NCI-H187 (cell line): ENCODE measurements around the gene SLC37A2.

Experiments
- DNase-seq, 2 experiments: peaks; one replicate each; lab custom pipeline; 2025; lab: John Stamatoyannopoulos, UW

SLC37A2 gene

GRCh38 chr11:125111343-125112207, 48.5 kb downstream of the SLC37A2 start, which contains the start of gene TMEM218:
Gene TMEM218 (minus strand): TSS chr11:125111626. CDS start chr11:125102241, 9,385 bp downstream.
- peak; percentile 97 to 98 for DNase-seq

GRCh38 chr11:125112208-125112604, 49.1 kb downstream of the SLC37A2 start:
- DNase-seq: no peak

- no peak for DNase-seq
Measured at GRCh38 chr11:125114518-125114917, 51.4 kb downstream of the SLC37A2 start.

GRCh38 chr11:125117429-125117828, 54.3 kb downstream of the SLC37A2 start:
- no peak for DNase-seq

GRCh38 chr11:125123194-125123946, 60.3 kb downstream of the SLC37A2 start:
- no peak for DNase-seq

GRCh38 chr11:125123947-125124617, 61.0 kb downstream of the SLC37A2 start:
- DNase-seq: peak in 1 of 2 experiments; percentile 14

- no peak for DNase-seq
Measured at GRCh38 chr11:125124618-125124992, 61.5 kb downstream of the SLC37A2 start.

GRCh38 chr11:125128450-125128849, 65.3 kb downstream of the SLC37A2 start:
- no peak for DNase-seq

GRCh38 chr11:125129316-125129993, 66.3 kb downstream of the SLC37A2 start:
- DNase-seq: no peak

- no peak for DNase-seq
Measured at GRCh38 chr11:125132071-125132470, 69.0 kb downstream of the SLC37A2 start.

GRCh38 chr11:125132596-125132995, 69.5 kb downstream of the SLC37A2 start:
- no peak for DNase-seq

- no peak for DNase-seq
Measured at GRCh38 chr11:125136001-125136400, 72.9 kb downstream of the SLC37A2 start.

GRCh38 chr11:125138966-125139365, 75.9 kb downstream of the SLC37A2 start:
- DNase-seq: no peak

GRCh38 chr11:125139778-125140177, 76.7 kb downstream of the SLC37A2 start:
- DNase-seq: no peak
